RWPE1 (cell line): Measurements from ENCODE around the gene AIRE.

Source experiments
- CTCF ChIA-PET: fragments of 350-600 bp; sonication (Branson Sonifier 250); formaldehyde crosslinking; extraction: SDS; loops from one replicate; lab custom pipeline; 2021; lab: Yijun Ruan, JAX
- POLR2A ChIA-PET: fragments of 400-600 bp; formaldehyde crosslinking; extraction: SDS; loops from one replicate; lab custom pipeline; 2020; ENCODE audit warnings: antibody characterized with exemption; ENCODE audit not compliant: low non-redundant PET; lab: Yijun Ruan, JAX
- DNase-seq: peaks from one replicate; pipeline ENCODE4 v3.0.0; 2012; ENCODE audit warnings: low spot score
- H3K27ac ChIP-seq: fragments of 450-650 bp; 2 replicates; pipeline ENCODE4 v1.5.1; 2017
- TF ChIP-seq, protein P1 (sequence below): fragments of 450-650 bp; conservative IDR thresholded peaks from 2 replicates; pipeline ENCODE4 v1.5.1; 2017; ENCODE audit warnings: low read depth, mild to moderate bottlenecking

Gene AIRE

DNA sequence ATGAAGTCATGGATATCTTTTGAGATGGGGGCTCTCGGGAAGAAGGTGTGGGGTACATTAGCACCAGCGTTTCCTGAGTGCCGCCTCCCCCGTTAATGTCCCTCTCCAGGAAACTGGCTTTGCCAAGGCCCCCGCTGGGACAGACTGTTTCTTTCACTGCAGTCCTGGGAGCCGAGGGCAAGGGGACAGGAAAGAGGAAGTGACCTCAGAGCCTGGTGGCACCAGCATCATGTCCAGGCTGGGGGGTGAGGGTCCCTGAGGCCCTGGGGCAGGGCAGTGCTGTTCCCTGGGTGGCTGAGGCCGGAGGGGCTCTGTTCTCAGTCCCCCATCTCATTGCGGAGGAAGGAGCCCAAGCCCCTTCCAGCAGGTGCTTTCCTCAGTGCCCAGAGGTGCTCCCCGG, 20.0 kb downstream of the AIRE start:
- no peak for DNase-seq
- H3K27ac ChIP-seq, result no peak overlapping the region
- POLR2A ChIA-PET, result no interaction called here
- TF ChIP-seq, protein P1, sequence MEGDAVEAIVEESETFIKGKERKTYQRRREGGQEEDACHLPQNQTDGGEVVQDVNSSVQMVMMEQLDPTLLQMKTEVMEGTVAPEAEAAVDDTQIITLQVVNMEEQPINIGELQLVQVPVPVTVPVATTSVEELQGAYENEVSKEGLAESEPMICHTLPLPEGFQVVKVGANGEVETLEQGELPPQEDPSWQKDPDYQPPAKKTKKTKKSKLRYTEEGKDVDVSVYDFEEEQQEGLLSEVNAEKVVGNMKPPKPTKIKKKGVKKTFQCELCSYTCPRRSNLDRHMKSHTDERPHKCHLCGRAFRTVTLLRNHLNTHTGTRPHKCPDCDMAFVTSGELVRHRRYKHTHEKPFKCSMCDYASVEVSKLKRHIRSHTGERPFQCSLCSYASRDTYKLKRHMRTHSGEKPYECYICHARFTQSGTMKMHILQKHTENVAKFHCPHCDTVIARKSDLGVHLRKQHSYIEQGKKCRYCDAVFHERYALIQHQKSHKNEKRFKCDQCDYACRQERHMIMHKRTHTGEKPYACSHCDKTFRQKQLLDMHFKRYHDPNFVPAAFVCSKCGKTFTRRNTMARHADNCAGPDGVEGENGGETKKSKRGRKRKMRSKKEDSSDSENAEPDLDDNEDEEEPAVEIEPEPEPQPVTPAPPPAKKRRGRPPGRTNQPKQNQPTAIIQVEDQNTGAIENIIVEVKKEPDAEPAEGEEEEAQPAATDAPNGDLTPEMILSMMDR, result no peak
- CTCF ChIA-PET, result no interaction called here

- H3K27ac ChIP-seq, result no peak overlapping the region
- ChIA-PET POLR2A (no interaction called here), CTCF (no interaction called here)
- TF ChIP-seq, protein P1, result no peak
- no peak for DNase-seq
Measured at GRCh38 chr21:44306936-44307704, 21.4 kb downstream of the AIRE start.

GRCh38 chr21:44310628-44311507, 25.2 kb downstream of the AIRE start:
- TF ChIP-seq, protein P1, result no peak
- POLR2A ChIA-PET, result no interaction called here
- CTCF ChIA-PET, result interaction anchor here (0.6 kb wide), 1 partner anchor 92 kb away, joined by 6 read pairs; no protein-coding TSS in a partner anchor
- no peak overlapping the region for H3K27ac ChIP-seq
- no peak for DNase-seq

DNA sequence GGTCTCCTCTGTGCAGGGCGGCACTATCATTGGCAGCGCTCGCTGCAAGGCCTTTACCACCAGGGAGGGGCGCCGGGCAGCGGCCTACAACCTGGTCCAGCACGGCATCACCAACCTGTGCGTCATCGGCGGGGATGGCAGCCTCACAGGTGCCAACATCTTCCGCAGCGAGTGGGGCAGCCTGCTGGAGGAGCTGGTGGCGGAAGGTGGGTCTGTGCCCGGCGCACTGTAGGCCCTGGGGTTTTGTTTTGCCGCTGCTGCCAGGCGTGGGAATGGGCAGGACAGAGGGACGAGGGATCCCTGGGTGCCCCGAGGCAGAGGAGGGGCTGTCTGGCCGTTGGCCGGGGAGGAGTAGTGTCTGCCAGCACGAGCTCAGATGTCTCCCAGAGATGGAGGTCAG, 26.4 kb downstream of the AIRE start:
- POLR2A ChIA-PET, result no interaction called here
- CTCF ChIA-PET, result no interaction called here
- TF ChIP-seq, protein P1, result no peak
- no peak for DNase-seq
- no peak overlapping the region for H3K27ac ChIP-seq

GRCh38 chr21:44312716-44313115, 27.0 kb downstream of the AIRE start:
- no peak overlapping the region for H3K27ac ChIP-seq
- ChIA-PET POLR2A (no interaction called here), CTCF (no interaction called here)
- DNase-seq, result no peak
- TF ChIP-seq, protein P1, result no peak

DNA sequence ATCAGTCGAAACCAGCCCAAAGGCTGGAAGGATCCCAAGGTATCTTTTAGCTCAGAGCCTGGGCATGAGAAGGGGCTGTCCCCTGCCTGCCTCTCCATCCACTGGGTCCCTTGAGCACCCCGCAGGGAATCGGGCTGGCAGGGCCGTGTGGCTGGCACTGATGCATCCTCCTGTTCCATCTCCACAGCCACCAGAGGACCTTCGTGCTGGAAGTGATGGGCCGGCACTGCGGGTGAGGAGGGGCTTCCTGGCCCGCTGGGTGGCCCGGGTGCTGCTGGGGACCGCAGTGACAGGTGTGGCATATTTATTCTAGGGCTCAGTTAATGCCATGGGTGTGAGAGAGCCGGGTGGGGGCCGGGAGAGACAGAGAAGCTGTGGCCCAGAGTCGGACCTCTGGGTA, 27.8 kb downstream of the AIRE start:
- CTCF ChIA-PET, result interaction anchor here (0.7 kb wide), 1 partner anchor 15 kb away, joined by 3 read pairs; no protein-coding TSS in a partner anchor
- no peak overlapping the region for H3K27ac ChIP-seq
- DNase-seq, result no peak
- TF ChIP-seq, protein P1, result no peak
- POLR2A ChIA-PET, result no interaction called here
